Ovary (tissue), 3 donors: ENCODE results near the gene P2RY1.

ENCODE experiments used
- CTCF ChIP-seq, 3 donors: fragments of 450-650 bp in 2 of 3; fragments of 200-600 bp in 1 of 3; IDR thresholded peaks; one replicate each; pipeline versions ENCODE4 v1.5.1 to v1.8.0; 2016 to 2022; ENCODE audit warnings: antibody characterized with exemption in 3 of 3, mild to moderate bottlenecking in 1 of 3
- EP300 ChIP-seq: sonication (generic); formaldehyde crosslinking; IDR thresholded peaks from one replicate; pipeline ENCODE4 v1.6.1; 2017; ENCODE audit warnings: antibody characterized with exemption
- POLR2A ChIP-seq: fragments of 450-650 bp; IDR thresholded peaks from one replicate; pipeline ENCODE4 v1.6.1; 2017; ENCODE audit warnings: antibody characterized with exemption, mild to moderate bottlenecking, moderate library complexity
- donor health status: DM: no; HTN: no; CAD: no.

- TF ChIP-seq EP300 (no peak), CTCF (IDR thresholded peaks at IDR 0.05) (no peak), POLR2A (no peak)
Measured at GRCh38 chr3:152879130-152879789, 44.3 kb downstream of the P2RY1 start.
